Measurements from ENCODE around the gene FAM120C.

Gene FAM120C

DNA sequence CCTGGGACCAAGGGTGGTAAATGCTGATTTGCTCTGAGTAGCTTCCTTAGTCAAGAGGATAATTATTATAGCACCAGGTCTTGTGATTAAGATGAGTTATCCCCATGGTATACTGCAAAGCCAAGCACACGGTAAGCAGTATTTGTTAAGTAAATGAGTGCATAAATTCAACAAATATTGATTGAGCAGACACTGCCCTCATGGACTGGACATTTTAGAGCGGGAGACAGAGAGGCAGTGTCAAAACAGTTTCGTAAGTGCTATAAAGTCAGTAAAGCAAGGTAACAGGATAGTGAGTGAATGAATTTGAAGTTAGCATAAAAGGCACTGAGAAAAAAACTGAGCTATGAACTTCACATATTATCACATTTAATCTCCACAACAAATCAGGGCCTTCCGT is 152.7 kb downstream of the FAM120C start:
- no peak for DNase-seq

DNA sequence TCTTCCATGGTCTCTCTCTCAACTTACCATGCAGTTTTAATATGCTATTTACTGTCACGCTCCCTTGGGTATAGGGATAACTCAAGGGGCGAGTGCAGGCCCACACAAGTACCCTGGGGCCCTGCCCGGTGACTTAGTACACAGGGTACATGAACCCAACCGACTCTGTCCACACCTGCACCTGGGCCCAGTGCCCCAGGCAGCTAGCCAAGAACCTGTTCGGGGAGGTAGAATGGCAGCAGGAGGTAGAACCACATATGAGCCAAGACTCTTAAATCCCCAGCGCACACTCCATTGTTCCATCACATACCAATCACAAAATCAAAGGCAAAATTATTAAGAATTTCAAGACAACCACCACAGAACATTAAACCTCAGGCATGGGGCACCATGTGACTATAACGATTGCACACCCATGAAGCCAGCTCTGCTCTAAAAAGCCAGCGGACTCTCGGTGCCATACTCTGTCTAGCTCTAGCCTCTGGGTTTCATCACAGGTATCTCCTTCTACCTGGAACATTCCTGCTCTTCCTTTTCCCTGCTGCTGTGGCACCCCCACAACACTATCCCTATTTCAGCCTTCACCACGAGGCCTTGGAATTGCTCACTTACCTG is 153.4 kb downstream of the FAM120C start:
- DNase-seq = no peak

DNA sequence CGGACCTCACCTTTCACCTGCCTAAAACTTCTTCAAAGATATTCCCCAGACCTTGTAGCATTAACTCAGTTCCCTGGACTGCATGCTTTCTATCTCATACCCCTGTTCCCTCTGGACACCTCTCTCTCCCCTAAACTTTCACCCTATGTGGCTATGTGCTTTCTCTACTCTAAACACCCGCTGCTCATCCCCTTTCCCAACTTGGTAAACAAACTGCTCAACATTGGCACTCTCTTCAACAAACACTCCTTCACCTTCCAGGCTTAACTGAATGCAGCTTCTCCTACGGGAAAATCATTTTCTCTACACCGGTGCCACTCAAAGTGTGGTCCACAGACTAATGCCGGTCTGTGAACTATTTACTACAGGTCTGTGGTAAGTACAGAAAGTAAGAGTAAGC is 158.7 kb downstream of the FAM120C start:
- no peak for DNase-seq

Measured in NK-92 treated with Interleukin-12 subunit alpha and Interleukin-12 subunit beta, amount 100 ng/mL, for 24 hours (cell line).